Renal cortical epithelial cell (primary cell): ENCODE results near the gene SDCCAG8. TPM values are rescaled to one million over a fixed set of nuclear protein-coding genes. Genes with fewer than 3 reads are reported as not detected.
A peak's percentile ranks its signal among the peaks of the same experiment; 100 is the strongest.
"Not testable (repeated sequence)": the region's sequence is repeated elsewhere in the genome, so short reads cannot be mapped to it uniquely, and the experiment has no call there.

Experiments used
- DNase-seq: peaks from one replicate; pipeline ENCODE4 v3.0.0-alpha.2; 2011; ENCODE audit warnings: low read depth
- total RNA-seq: library from RNA; depleted of rRNA; stranded (reverse); fragments of >200 nt; gene quantifications from 2 replicates; pipeline ENCODE4 v1.2.3, GENCODE V29; 2014

SDCCAG8 gene
- 31.8 and 51.5 TPM in 2 replicates for total RNA-seq

GRCh38 chr1:243255791-243256512 lies at the start of gene SDCCAG8:
Gene SDCCAG8, plus strand, starts transcription at chr1:243256041. Its CDS starts 133 bp downstream, at chr1:243256174.
- peak; percentile 99 for DNase-seq

GRCh38 chr1:243211984-243212383 lies 43.9 kb upstream of the SDCCAG8 start:
- DNase-seq = not testable (repeated sequence)

DNA sequence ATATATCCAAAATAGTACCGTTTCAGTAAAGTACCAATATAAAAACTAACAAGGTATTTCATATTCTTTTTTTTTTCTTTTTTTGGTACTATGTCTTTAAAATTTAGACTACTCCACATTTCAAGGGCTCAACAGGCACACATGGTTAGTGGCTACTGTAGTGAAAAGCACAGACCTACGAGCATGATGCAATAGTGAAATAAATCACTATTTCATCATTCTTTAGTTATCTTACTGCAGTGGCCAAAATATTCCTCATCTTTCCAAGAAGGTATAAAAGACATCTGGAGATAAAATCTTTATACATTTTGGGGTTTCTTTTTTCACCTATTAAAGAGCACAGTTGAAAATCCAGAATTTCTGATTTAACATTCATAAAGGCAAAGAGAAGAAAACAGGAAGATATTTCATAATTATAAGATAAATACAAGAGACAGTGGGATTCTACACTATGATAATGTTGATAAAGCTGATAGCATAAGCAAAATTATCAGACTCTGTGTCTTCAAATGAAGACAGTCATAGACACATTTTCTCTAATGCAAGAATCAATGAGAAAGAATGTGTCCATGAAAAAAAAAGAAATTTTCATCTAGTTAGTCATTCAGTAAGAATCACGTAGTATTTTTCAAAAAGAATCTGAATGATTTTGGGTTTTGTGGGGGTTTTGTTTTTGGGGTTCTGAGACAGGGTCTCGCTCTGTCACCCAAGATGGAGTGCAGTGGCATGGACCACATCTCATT lies 42.6 kb upstream of the SDCCAG8 start:
- peak; percentile 45 for DNase-seq

DNA sequence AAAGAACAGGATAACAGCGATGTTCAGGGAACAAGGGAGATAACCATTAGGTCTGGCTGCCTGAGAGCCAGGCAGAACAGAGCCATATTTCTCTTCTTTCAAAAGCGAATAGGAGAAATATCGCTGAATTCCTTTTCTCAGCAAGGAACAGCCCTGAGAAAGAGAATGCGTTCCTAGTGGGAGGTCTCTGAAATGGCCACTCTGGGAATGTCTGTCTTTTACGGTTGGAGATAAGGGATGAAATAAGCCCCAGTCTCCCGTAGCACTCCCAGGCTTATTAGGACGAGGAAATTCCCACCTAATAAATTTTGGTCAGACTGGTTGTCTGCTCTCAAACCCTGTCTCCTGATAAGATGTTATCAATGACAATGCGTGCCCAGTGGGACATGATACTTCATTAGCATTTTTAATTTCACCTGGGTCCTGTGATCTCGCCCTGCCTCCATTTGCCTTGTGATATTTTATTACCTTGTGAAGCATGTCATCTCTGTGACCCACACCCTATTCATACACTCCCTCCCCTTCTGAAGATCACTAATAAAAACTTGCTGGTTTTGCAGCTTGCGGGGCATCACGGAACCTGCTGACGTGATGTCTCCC lies 40.5 kb upstream of the SDCCAG8 start:
- not testable (repeated sequence) for DNase-seq

DNA sequence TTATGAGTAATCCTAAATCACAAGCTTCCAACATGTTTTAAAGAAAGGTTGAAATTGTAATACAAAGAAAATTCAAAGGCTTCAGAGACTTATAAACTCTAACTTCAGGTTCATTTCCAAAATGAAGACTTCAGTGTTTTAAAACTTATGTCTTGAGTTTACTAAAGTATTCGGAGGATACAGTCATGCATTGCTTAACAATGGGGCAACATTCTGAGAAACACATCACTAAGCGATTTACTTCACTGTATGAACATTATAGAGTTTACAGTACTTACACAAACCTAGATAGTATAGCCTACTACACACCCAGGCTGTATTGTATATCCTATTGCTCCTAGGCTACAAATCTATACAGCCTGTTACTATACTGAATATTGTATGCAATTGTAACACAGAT lies 39.1 kb upstream of the SDCCAG8 start:
- no peak for DNase-seq

DNA sequence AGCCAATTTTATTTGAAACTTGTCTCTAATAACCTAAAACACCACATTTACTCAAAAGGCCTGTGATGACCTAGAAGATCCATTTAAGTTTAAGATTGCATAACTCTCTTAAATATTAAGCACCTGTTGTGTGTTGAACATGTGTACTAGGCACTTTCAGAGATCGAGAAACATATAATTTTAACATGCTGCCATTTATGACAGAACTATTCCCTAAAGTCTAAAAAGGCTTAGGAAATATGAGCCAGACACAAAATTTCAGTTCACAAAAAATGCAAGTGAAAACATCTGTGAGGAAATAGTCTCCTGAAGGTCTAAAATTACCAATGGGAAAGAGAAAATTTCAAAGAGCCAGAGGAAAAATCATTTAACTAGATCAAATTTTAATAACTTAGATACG lies 38.5 kb upstream of the SDCCAG8 start:
- DNase-seq = no peak

GRCh38 chr1:243218059-243218458 lies 37.8 kb upstream of the SDCCAG8 start:
- no peak for DNase-seq

- no peak for DNase-seq
Observed at GRCh38 chr1:243227622-243228021, 28.2 kb upstream of the SDCCAG8 start.

GRCh38 chr1:243229526-243229925 lies 26.3 kb upstream of the SDCCAG8 start:
- DNase-seq = no peak

- DNase-seq = peak; percentile 74
Observed at GRCh38 chr1:243230914-243231313, 24.9 kb upstream of the SDCCAG8 start.

DNA sequence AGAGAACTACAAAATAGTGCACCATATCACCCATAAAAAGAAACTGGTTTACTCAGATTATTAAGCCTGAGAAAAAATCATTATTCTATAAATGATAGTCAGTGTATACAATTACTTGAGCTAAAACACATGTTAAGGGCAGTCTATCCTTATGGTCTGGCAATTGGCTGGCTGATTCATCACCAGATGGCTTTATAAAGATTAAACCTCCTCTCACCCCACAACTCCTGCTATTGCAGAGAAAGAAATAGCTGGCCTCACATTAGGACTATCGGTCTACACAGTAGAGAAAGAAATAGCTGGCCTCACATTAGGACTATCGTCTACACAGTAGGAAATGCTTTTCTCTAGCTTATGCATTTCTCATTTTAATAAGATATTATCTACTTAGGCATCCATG lies 21.9 kb upstream of the SDCCAG8 start:
- no peak for DNase-seq

DNA sequence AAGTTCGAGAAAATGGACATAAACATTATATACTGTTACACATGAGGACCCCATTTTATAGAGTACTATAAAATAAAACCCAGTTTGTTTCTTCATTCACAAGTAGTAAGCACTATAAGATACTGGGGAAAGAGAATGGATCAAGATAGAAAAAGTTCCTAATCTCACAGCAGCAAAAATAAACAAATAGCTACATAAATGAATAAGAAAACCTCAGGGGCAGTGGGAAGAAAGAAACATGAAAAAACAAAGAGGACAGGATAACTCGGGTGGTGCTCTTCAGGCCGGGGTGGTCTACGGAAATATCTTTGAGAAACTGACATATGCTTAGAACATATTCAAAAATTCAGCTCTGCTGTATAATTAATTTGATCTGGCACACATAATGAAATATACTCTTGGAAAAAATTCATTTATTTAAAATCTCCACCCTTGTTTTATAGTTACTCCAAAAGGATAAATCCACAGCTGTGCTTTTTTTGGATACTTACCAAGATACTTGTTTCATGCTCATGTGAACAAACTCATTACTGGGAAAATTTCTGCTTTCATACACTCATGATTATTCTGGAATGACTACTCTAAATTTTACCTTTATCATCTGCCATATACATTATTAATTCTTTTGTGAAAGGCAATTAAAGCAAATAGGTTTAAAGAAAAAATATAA lies 20.7 kb upstream of the SDCCAG8 start:
- DNase-seq = no peak

GRCh38 chr1:243236604-243237252 lies 19.1 kb upstream of the SDCCAG8 start:
- DNase-seq = no peak

- no peak for DNase-seq
Observed at GRCh38 chr1:243244432-243244841, 11.4 kb upstream of the SDCCAG8 start.

DNA sequence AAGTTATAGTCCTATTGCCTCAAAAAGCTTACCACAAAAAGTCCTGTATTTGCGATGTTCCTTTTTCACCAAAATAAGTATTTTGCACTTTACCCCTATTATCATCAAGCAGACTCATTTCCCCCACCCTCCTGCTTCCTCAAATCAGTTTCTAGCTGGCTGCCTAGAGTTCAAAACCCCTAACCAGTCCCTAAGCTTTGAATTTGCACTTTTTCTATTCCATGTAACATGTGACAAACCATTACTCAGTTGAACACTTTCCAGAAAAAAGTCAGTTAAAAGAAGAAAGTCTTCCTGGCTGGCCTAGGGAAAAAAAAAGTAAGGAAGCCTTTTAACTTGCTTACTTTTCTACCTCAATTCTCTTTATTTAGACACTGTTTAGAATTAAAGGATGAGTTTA lies 8.9 kb upstream of the SDCCAG8 start:
- DNase-seq = peak; percentile 36

DNA sequence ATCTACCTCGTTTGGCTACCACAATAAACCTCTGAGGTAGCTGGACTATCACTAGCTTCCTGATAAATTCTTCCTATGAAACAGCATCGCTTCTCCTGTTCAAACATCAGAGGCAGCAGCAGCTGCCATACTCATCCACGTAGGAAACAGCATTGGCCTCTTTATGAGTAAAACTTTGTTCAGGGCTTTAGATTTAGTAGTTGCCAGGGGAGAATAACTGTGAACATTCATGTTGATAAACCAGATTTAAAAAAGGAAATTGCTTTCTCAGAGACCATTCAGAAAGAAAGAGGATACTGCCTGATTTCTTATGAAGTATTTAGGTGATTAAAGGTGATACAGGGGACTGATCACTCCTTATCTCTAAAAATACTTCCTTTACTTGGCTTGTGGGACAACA lies 7.9 kb upstream of the SDCCAG8 start:
- DNase-seq = no peak

- no peak for DNase-seq
Observed at GRCh38 chr1:243249214-243249613, 6.6 kb upstream of the SDCCAG8 start.

DNA sequence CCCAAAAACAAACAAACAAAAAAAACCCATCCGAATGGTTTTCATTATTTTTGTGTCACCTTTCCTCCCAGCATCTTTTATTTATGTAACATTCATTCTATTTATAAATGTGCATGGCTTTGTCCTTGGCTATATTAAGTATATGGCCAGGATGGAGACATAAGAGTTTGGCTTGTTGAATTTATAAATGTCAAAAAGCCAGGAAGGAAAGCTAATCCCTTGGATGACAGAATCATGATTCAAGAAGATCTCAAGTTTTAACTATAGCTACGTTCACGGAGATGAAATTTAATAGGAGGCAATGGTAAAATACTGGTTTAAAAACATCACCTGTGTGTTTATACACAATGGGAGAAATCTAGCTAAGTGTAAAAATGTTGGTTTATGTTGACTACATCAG lies 5.7 kb upstream of the SDCCAG8 start:
- no peak for DNase-seq

- DNase-seq = peak; percentile 28
Observed at GRCh38 chr1:243251539-243251938, 4.3 kb upstream of the SDCCAG8 start.

GRCh38 chr1:243253211-243253925 lies 2.5 kb upstream of the SDCCAG8 start:
- DNase-seq = peak; percentile 25

DNA sequence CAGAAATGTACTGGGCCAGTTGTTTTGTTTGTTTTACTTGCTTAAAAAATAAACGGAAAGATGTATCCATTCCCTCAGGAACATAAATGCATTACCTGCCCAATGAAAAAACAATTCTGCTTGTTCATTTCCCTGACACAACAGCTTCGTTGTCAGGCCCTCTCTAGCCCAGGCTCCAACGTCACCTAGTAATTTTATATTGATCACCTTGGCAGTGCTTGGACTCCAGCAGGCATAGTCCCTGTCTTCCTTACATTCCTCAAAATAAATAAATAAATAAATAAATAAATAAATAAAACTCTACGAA lies 2.0 kb upstream of the SDCCAG8 start:
- DNase-seq = no peak
